ENCODE results near the gene SDF4. TPM values are rescaled to one million over a fixed set of nuclear protein-coding genes. Genes with fewer than 3 reads are reported as not detected.
A peak's percentile ranks its signal among the peaks of the same experiment; 100 is the strongest.

Gene SDF4
- total RNA-seq, 1 experiment from 2014 or later = 139 TPM

DNA sequence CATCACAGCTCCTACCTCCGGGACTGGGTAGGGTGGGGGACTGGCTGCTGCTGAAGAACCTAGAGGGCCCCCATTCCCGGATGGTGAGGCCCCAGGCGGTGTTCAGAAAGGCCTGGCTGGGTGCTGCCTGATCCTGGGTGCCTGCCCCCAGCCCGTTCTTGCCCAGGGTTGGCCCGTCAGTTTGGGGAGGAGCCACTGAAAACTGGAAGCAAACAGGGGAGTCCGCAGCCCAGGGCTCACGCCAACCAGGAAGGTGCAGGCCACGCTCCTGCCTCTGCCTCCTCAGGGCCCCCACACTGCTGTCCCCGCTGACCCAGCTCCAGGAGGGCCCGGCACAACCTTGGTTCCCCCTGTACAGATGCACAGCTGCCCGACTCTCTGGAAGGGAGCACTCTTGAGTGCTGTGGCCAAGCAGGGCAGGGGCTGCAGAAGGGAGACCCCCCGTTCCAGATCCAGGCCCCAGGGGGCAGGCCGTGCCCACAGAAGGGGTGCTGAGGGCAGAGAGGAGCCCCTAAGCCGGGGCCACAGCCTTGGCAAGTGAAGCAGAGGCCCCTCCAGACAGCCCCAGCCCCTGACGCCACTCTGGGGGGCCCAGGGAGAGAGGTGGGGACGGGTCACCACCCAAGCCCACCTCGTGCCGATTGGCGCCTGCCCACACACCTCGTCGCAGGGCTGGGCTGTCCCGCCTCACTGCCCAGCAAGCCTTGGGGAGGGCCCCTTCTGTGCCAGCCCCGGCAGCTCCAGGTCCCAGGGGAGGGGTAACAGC is 9.2 kb upstream of the SDF4 start:
- H3K36me3 ChIP-seq (ENCODE audit: low read depth) = no peaks in the 10 kb centered on the region
- TF ChIP-seq EZH2 (IDR thresholded peaks at IDR 0.05; ENCODE audit: low read depth) = no peak
- TF ChIP-seq, protein P1, sequence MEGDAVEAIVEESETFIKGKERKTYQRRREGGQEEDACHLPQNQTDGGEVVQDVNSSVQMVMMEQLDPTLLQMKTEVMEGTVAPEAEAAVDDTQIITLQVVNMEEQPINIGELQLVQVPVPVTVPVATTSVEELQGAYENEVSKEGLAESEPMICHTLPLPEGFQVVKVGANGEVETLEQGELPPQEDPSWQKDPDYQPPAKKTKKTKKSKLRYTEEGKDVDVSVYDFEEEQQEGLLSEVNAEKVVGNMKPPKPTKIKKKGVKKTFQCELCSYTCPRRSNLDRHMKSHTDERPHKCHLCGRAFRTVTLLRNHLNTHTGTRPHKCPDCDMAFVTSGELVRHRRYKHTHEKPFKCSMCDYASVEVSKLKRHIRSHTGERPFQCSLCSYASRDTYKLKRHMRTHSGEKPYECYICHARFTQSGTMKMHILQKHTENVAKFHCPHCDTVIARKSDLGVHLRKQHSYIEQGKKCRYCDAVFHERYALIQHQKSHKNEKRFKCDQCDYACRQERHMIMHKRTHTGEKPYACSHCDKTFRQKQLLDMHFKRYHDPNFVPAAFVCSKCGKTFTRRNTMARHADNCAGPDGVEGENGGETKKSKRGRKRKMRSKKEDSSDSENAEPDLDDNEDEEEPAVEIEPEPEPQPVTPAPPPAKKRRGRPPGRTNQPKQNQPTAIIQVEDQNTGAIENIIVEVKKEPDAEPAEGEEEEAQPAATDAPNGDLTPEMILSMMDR (conservative IDR thresholded peaks at IDR 0.05) = no peak
- H3K9me2 ChIP-seq (ENCODE audit: insufficient read depth) = no peaks in the 10 kb centered on the region
- no peaks in the 10 kb centered on the region for H3K27me3 ChIP-seq (ENCODE audit: insufficient read depth, low read depth)
- H4K20me1 ChIP-seq (ENCODE audit: insufficient read depth) = no peaks in the 10 kb centered on the region
- peaks cover 26% of the 10 kb centered on the region; the same call in 1 of the 2 replicates for H3F3A ChIP-seq (ENCODE audit: insufficient read depth, low read depth)
- no peaks in the 10 kb centered on the region for H3K9me3 ChIP-seq (ENCODE audit: insufficient read depth, low read depth)
- POLR2A ChIA-PET (ENCODE audit: unreplicated experiment) = no interaction called here
- H3K4me2 ChIP-seq = no peak overlapping the region
- no peak overlapping the region for H2AFZ ChIP-seq
- 0 out of 2 replicates have a peak, but pooled peaks cover 3% of the 10 kb centered on the region for H3K79me2 ChIP-seq (ENCODE audit: low read depth)
- no TSS peak for BruUV-seq (replicated peaks)
- H3K4me3 ChIP-seq = no peak overlapping the region
- intact Hi-C loops (cut with micrococcal nuclease; ENCODE audit: unreplicated experiment) = no loop called here
- CTCF ChIA-PET = no interaction called here
- H3K27ac ChIP-seq = no peak overlapping the region
- peaks cover 38% of the 10 kb centered on the region for H3K4me1 ChIP-seq (replicated peaks; ENCODE audit: insufficient read depth)
- DNase-seq = no peak

DNA sequence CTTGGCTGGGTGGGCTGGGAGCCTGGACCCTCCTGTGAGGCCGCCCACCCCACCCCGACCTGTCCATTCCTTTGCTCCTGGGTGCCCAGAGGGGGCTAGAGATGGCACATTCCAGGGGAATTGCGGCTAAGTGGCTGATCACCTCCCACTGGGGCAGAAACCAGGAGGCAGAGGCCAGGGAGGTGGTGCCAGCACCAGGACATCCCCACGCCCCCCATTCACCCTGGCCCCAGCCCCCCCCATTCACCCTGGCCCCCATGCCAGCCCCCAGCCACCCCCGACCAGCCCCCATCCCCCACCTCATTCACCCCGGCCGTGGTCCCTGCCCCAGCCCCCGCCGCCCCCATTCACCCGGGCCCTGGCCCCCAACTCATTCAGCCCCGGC is 8.5 kb upstream of the SDF4 start:
- DNase-seq = no peak
- no peaks in the 10 kb centered on the region for H3K27me3 ChIP-seq (ENCODE audit: insufficient read depth, low read depth)
- H3K9me3 ChIP-seq (ENCODE audit: insufficient read depth, low read depth) = no peaks in the 10 kb centered on the region
- no peak overlapping the region for H3K27ac ChIP-seq
- ChIA-PET CTCF (no interaction called here), POLR2A (ENCODE audit: unreplicated experiment) (no interaction called here)
- H3K79me2 ChIP-seq (ENCODE audit: low read depth) = peaks cover 8% of the 10 kb centered on the region
- peaks cover 41% of the 10 kb centered on the region for H3K4me1 ChIP-seq (replicated peaks; ENCODE audit: insufficient read depth)
- no peak overlapping the region for H3K4me2 ChIP-seq
- H2AFZ ChIP-seq = no peak overlapping the region
- intact Hi-C loops (cut with micrococcal nuclease; ENCODE audit: unreplicated experiment) = no loop called here
- no TSS peak for BruUV-seq (replicated peaks)
- no peaks in the 10 kb centered on the region for H4K20me1 ChIP-seq (ENCODE audit: insufficient read depth)
- TF ChIP-seq EZH2 (IDR thresholded peaks at IDR 0.05; ENCODE audit: low read depth) = no peak
- TF ChIP-seq, protein P1 (conservative IDR thresholded peaks at IDR 0.05) = no peak
- H3K4me3 ChIP-seq = no peak overlapping the region
- peaks cover 33% of the 10 kb centered on the region; the same call in 1 of the 2 replicates for H3F3A ChIP-seq (ENCODE audit: insufficient read depth, low read depth)
- no peaks in the 10 kb centered on the region for H3K36me3 ChIP-seq (ENCODE audit: low read depth)
- H3K9me2 ChIP-seq (ENCODE audit: insufficient read depth) = no peaks in the 10 kb centered on the region

DNA sequence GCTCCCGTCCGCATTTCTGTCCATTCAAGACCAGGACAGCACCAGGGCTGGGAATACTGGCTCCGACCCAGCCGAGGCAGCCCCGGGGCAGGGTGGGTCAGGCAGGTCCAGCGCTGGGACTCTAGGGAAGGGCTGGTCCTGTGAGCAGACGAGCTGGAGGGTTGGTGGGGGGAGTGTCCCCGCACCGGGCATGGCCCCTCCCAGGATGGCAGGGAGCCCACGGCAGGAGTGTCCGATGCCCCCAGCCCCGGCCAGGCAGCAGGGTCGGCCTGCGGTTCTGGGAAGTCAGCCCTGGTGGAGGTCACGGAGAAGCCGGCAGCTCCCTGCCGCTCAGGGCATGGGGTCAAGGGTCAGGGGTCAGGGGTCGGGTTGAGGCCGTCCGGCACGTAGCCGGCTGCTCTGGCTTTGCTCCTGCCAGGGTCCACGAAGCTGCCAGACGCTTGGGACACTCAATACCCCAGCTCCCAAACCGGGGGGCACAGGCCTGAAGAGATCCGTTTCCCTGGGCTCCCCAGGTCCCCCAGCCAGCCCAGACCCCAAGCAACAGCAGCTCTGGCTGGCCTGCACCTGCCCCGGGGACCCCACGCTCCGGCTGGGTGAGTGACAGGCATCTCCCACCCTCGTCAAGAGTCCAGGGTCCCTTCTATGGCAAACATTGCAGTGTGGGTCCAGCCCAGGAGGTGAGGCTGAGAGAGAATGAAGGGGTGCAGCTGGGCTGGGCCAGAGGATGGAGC is 8.0 kb upstream of the SDF4 start:
- intact Hi-C loops (cut with micrococcal nuclease; ENCODE audit: unreplicated experiment) = loop anchor here (10.0 kb wide), 1 partner anchor 255 kb away; the partner anchor contains the start of gene PERM1
- BruUV-seq (replicated peaks) = no TSS peak
- peak in 1 of 2 experiments; percentile 54 for DNase-seq
- H3K79me2 ChIP-seq (ENCODE audit: low read depth) = peaks cover 14% of the 10 kb centered on the region
- H3K36me3 ChIP-seq (ENCODE audit: low read depth) = no peaks in the 10 kb centered on the region
- TF ChIP-seq, protein P1 (conservative IDR thresholded peaks at IDR 0.05) = no peak
- no peak for TF ChIP-seq EZH2 (IDR thresholded peaks at IDR 0.05; ENCODE audit: low read depth)
- ChIA-PET CTCF (no interaction called here), POLR2A (ENCODE audit: unreplicated experiment) (no interaction called here)
- no peak overlapping the region for H3K4me2 ChIP-seq
- H3K4me1 ChIP-seq (replicated peaks; ENCODE audit: insufficient read depth) = peaks cover 41% of the 10 kb centered on the region
- no peaks in the 10 kb centered on the region for H4K20me1 ChIP-seq (ENCODE audit: insufficient read depth)
- peaks cover 38% of the 10 kb centered on the region; the same call in 1 of the 2 replicates for H3F3A ChIP-seq (ENCODE audit: insufficient read depth, low read depth)
- H3K9me3 ChIP-seq (ENCODE audit: insufficient read depth, low read depth) = no peaks in the 10 kb centered on the region
- H3K4me3 ChIP-seq = no peak overlapping the region
- no peak overlapping the region for H2AFZ ChIP-seq
- H3K9me2 ChIP-seq (ENCODE audit: insufficient read depth) = no peaks in the 10 kb centered on the region
- no peak overlapping the region for H3K27ac ChIP-seq
- H3K27me3 ChIP-seq (ENCODE audit: insufficient read depth, low read depth) = no peaks in the 10 kb centered on the region
